Epithelial cell of esophagus (primary cell): ENCODE measurements around the gene GCK.

ENCODE experiments used
- DNase-seq: peaks from one replicate; pipeline ENCODE4 v3.0.0; 2010; ENCODE audit warnings: low read depth
- H3K4me3 ChIP-seq: 2 replicates; pipeline ENCODE4 v1.5.1; 2011; ENCODE audit warnings: mild to moderate bottlenecking, low read length, control low read depth
- CTCF ChIP-seq: IDR thresholded peaks from 2 replicates; pipeline ENCODE4 v1.5.1; 2011; ENCODE audit warnings: low read depth, mild to moderate bottlenecking, low read length, control low read depth, inconsistent platforms; ENCODE audit not compliant: insufficient read depth; ENCODE audit errors: missing control alignments

The GCK gene

DNA sequence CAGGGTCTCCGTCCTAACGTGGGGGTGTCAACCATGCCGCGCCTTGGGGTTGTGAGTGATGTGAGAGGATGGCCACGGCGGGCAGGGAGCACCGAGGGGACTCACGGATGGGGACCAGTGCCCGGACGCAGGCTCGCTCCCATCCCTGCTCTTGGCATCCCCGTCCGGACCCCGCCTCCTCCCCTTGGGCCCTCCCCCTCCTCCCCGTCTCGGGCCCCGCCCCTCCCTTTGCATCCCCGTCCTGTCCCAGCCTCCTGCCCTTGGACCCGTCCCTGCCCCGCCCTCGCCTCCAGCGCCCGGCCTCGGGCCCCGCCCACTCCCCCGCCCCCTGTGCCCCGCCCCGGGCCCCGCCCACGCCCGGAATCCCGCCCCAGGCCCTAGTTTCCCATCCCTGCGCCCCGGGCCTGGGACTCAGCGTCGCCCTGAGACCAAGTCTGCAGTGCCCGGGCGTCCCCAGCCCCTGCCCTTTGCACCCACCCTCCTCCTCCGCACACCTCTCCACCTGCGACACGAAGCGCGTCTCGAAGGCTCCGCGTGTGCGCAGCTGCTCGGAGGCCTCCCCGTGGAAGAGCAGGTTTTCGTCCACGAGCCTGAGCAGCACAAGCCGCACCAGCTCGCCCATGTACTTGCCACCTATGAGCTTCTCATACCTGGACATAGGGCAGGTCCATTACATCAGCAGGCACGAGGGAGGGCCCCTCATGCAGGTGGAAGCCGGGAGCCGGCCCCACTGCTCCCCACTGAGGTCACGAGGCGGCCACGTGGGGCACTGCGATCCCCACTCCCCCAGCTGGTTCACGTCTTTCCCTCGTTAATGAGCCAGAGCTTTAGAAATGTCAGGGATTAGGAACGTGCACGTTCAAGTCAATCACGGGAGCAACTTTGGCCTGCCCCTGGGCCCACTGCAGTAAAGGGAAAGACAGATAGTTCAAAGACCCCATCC is 43.0 kb downstream of the GCK start:
- DNase-seq: peak; percentile 43
- no peak for TF ChIP-seq CTCF
- peak overlapping the region; percentile 34 for H3K4me3 ChIP-seq

DNA sequence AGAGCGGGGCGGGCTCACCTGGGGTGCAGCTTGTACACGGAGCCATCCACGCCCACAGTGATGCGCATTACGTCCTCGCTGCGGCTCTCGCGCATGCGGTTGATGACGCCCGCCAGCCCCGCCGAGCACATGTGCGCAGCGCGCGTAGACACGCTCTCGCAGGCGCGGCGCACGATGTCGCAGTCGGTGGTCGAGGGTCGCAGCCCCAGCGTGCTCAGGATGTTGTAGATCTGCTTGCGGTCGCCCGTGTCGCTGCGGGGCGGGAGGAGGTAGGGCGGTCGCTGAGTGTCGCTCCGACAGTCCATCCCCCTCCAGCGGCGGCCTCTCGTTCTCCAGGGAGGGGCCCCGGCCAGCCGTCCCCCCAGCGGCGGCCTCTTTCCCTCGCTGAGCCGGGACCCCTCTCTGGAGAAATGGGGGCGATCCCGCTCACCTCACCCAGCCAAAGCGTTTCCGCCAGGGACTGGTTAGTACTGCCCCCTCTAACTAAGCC is 43.7 kb downstream of the GCK start:
- H3K4me3 ChIP-seq: peak overlapping the region; percentile 34
- TF ChIP-seq CTCF: no peak
- peak; percentile 46 for DNase-seq

GRCh38 chr7:44144968-44145478 is 44.2 kb downstream of the GCK start:
- peak overlapping the region; percentile 34 for H3K4me3 ChIP-seq
- no peak for TF ChIP-seq CTCF
- no peak for DNase-seq

DNA sequence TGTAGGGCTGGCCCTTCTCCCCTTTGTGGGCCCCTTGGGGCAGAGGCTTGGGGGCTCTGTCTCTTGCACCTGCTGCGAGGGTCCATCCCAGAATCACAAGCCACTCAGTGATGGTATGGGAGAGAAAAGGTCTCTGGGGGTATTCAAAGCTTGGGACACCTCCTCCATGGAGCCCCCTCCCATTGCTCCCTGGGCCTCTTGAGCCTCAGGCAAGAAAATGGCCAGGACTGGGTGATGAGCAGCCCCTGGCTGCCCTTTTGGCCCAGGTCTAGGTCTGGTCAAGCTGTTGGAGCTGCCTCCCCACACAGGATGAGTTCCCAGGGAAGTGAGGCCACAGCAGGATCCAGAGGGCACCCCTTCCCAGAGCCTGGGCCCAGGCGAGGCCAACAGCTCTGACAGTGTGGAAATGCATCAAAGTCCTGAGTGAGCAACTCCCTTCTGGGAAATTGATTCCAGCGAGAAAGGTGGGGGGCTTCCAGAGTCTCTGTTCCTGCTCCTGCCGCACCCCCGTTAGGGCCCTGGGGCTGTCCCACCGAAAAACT is 44.7 kb downstream of the GCK start:
- TF ChIP-seq CTCF: no peak
- DNase-seq: no peak

GRCh38 chr7:44143646-44144250 is 45.5 kb downstream of the GCK start:
- no peak for TF ChIP-seq CTCF
- no peak for DNase-seq
- H3K4me3 ChIP-seq: no peak overlapping the region

More for the DNA sequence above, 44.7 kb downstream of the GCK start:
- H3K4me3 ChIP-seq: no peak overlapping the region

- no peak overlapping the region for H3K4me3 ChIP-seq
- no peak for DNase-seq
- no peak for TF ChIP-seq CTCF
Measured at GRCh38 chr7:44142028-44142427, 47.2 kb downstream of the GCK start.
